ENCODE measurements around the gene IGFL1.
"Not testable (repeated sequence)": the region's sequence is repeated elsewhere in the genome, so short reads cannot be mapped to it uniquely, and the experiment has no call there.

The IGFL1 gene

GRCh38 chr19:46202426-46202825 is 27.1 kb upstream of the IGFL1 start:
- DNase-seq (ENCODE audit: low spot score) = no peak

GRCh38 chr19:46202872-46203860 is 26.4 kb upstream of the IGFL1 start:
- peak; percentile 90 for DNase-seq (ENCODE audit: low spot score)

GRCh38 chr19:46204008-46204407 is 25.5 kb upstream of the IGFL1 start:
- DNase-seq (ENCODE audit: low spot score) = no peak

- no peak for DNase-seq (ENCODE audit: low spot score)
Observed at GRCh38 chr19:46205183-46205984, 24.2 kb upstream of the IGFL1 start.

GRCh38 chr19:46206176-46206575 is 23.4 kb upstream of the IGFL1 start:
- DNase-seq (ENCODE audit: low spot score) = no peak

GRCh38 chr19:46206682-46207081 is 22.9 kb upstream of the IGFL1 start:
- DNase-seq (ENCODE audit: low spot score) = no peak

GRCh38 chr19:46207858-46208257 is 21.7 kb upstream of the IGFL1 start:
- DNase-seq (ENCODE audit: low spot score) = not testable (repeated sequence)

GRCh38 chr19:46209051-46209450 is 20.5 kb upstream of the IGFL1 start:
- no peak for DNase-seq (ENCODE audit: low spot score)

- no peak for DNase-seq (ENCODE audit: low spot score)
Observed at GRCh38 chr19:46209472-46209871, 20.1 kb upstream of the IGFL1 start.

GRCh38 chr19:46210669-46211068 is 18.9 kb upstream of the IGFL1 start:
- DNase-seq (ENCODE audit: low spot score) = no peak

GRCh38 chr19:46211201-46211881 is 18.2 kb upstream of the IGFL1 start:
- peak; percentile 82 for DNase-seq (ENCODE audit: low spot score)

GRCh38 chr19:46212592-46212991 is 16.9 kb upstream of the IGFL1 start:
- DNase-seq (ENCODE audit: low spot score) = not testable (repeated sequence)

GRCh38 chr19:46213156-46213555 is 16.4 kb upstream of the IGFL1 start:
- no peak for DNase-seq (ENCODE audit: low spot score)

GRCh38 chr19:46213806-46214205 is 15.7 kb upstream of the IGFL1 start:
- DNase-seq (ENCODE audit: low spot score) = no peak

GRCh38 chr19:46216612-46217011 is 12.9 kb upstream of the IGFL1 start:
- no peak for DNase-seq (ENCODE audit: low spot score)

- DNase-seq (ENCODE audit: low spot score) = no peak
Observed at GRCh38 chr19:46217476-46217875, 12.1 kb upstream of the IGFL1 start.

- peak; percentile 33 for DNase-seq (ENCODE audit: low spot score)
Observed at GRCh38 chr19:46218160-46218559, 11.4 kb upstream of the IGFL1 start.

GRCh38 chr19:46220038-46220615 is 9.4 kb upstream of the IGFL1 start:
- no peak for DNase-seq (ENCODE audit: low spot score)

- no peak for DNase-seq (ENCODE audit: low spot score)
Observed at GRCh38 chr19:46221152-46221551, 8.4 kb upstream of the IGFL1 start.

GRCh38 chr19:46221981-46222610 is 7.4 kb upstream of the IGFL1 start:
- peak; percentile 37 for DNase-seq (ENCODE audit: low spot score)

- DNase-seq (ENCODE audit: low spot score) = not testable (repeated sequence)
Observed at GRCh38 chr19:46223787-46224186, 5.8 kb upstream of the IGFL1 start.
